GM19043 (cell line): Measurements from ENCODE around the gene PDGFA.

ENCODE experiments used
- ATAC-seq: cut with Tn5 transposase; IDR thresholded peaks from one replicate; pipeline ENCODE4 v1.9.1; 2021; ENCODE audit warnings: low read depth; ENCODE audit not compliant: unreplicated experiment

The PDGFA gene

GRCh38 chr7:494259-494687, 25.4 kb downstream of the PDGFA start:
- ATAC-seq: no peak

DNA sequence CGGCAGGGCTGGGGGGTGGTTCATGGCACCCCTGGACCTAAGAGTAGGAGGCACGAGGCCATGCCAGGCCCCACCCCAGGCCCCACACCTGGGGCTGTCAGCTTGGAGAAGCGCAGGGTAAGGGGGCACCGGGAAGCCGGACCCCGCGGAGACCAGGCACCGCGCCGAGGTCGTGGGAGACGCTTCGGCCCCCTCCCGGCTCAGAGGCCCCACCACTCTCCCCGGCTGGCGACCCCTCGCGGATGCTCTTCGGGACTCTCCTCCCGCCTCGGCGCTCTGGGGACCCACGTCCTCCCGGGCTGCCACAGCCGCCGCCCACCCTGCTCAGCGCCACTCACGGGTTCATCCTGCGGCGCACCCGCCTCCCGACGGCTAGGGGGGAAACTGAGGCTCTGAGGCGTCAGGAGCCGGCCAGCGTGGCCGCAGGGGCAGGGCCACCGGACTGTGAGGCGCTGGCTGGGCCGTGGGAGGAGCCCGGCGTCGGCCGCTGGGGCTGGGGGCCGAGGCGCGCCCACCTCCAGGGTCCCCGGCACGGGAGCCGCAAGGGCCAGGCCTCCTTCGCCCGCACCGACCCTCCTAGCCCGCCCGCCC, 25.9 kb downstream of the PDGFA start:
- ATAC-seq: no peak

GRCh38 chr7:492714-493065, 27.0 kb downstream of the PDGFA start:
- ATAC-seq: no peak

- ATAC-seq: no peak
Observed at GRCh38 chr7:491958-492713, 27.5 kb downstream of the PDGFA start.

- ATAC-seq: no peak
Observed at GRCh38 chr7:491292-491957, 28.2 kb downstream of the PDGFA start.

- no peak for ATAC-seq
Observed at GRCh38 chr7:490461-491291, 29.0 kb downstream of the PDGFA start.

DNA sequence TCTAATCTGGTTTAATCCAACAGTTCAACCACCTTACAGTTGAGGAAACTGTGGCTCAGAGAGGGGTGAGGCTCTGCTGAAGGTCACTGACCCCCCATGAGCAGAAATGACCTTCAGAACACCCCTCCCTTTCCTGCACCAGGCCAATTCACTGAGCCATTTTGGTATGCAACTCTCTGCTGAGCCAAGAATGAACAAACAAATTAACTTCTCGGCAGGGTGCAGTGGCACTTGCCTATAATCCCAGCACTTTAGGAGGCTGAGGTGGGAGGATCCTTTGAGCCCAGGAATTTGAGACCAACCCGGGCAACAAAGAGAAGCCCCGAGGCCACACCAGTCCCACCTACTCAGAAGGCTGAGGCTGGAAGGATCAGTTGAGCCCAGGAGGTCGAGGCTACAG, 29.8 kb downstream of the PDGFA start:
- no peak for ATAC-seq

GRCh38 chr7:486216-486743, 33.4 kb downstream of the PDGFA start:
- ATAC-seq: no peak

DNA sequence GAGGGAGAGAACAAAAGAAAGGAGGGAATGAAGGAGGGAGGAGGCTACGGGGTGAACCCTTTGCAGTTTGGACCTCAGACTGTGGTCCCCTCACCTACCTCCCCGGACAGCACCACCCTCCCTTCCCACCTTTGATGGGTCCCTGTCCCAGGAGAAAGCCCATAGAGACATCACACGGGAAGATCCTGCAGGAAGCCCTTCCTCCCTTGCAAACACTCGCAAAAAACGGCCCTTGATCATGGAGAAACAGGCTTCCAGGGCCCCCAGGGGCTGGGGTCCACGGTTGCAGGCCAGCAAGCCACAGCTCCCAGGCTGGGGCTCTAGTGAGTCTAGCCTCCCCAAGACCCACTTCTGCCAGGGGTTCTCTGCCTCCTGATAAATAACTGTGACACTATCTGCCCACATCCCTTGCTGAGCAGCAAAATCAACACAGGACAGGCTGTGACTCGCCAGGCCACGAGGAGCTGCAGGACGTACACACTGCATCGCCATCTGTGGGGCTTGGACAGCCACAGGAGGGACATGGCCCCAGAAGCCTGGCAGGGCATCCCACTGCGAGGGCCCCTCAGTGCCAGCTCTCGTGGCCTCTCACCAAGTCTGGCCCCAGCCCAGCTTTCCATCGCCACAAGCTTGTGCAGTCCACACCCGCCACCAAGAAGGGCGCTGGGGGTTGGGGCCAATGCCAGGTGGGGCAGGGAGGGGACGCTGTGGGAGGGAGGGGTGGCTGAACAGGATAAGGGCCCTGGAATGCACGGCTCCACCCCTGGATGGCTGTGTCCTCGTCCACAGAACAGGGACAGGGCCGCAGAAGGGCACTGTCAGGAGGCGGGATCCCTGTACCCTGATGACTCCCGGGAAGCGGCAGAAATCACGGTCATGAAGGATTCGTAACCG, 34.2 kb downstream of the PDGFA start:
- no peak for ATAC-seq

GRCh38 chr7:484356-485101, 35.1 kb downstream of the PDGFA start:
- no peak for ATAC-seq

- ATAC-seq: no peak
Observed at GRCh38 chr7:483656-484355, 35.8 kb downstream of the PDGFA start.

DNA sequence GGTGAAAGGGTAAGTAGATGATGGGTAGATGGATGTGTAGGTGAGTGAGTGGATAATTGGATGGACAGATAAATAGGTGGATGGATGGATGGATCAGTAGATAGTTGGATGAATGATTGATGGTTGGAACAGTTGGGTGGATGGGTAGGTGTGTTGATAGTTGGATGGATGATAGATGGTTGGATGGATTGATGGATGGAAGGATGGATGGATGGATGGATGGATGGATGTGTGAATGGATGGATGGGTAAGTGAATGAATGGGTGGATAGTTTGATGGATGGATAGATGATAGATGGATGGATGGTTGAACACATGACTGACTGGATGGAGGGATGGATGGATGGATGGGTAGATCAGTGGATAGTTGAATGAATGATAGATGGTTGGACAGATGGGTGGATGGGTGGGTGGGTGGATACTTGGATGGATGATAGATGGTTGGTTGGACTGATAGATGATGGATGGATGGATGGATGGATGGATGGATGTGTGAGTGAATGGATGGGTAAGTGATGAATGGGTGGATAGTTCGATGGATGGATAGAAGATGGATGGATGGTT, 37.0 kb downstream of the PDGFA start:
- no peak for ATAC-seq

DNA sequence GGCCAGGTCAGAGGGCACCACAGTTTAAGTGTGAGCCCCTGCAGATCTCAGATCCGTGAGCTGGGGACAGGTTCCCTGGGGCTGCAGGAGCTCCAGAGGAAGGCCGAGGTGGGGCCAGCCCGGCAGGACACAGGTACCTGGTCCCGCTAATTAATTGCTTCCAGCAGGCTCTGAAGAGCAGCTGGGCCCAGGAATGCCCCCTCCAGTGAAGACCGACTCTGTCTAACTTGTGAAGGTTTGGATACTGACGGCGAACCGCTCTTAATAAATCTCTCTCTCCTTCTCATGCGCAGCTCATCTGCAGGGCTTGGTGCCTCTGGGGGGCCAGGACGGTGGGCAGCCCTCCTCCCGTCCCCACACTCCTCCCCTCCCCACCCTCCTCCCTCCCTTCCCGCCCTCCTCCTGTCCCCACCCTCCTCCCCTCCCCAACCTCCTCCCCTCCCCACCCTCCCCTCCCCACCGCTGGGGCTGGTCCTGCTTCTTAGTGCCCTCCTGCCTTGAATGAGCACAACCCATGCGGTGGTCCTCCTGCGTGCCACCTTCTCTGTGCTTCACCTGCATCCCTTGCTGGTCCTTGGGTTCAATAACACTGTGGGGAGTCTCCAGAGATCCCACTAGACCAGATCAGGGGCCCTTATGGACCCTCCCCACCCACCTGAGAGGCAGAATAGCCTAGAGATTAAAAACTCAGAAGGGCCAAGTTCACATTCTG, 38.3 kb downstream of the PDGFA start:
- no peak for ATAC-seq

DNA sequence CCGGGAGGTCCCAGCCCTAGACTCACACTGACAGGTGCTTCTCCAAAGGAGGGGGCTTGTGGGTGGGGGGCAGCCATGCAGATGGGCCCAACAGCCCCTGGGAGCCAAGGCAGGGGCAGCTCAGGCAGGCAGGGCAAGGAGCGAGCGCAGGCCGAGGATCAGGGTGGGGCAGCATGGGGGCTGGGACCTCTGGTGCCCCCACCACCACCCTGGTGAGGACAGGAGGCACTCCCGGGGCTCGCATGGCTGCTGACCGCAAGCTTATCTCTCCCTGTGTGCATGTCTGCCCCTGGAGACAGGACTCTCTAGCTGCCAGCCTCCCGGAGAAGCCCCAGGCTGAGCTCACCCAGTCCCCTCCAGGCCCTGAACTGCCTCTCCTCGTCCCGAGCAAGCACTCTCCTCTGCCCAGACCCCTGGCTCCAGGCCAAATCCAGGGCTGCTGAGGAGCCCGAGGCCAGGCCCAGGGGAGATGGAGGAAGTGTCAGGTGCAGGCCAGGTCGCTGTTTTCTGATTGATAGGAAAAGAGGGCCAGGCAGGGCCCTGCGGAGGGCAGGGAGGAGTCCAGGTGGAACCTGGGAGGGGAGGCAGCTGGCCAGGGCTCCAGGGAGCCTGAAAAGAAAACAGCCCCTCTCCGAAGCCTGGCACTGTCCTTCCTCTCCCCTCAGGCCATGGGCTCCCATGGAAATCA, 39.0 kb downstream of the PDGFA start:
- no peak for ATAC-seq

- ATAC-seq: no peak
Observed at GRCh38 chr7:479948-480499, 39.6 kb downstream of the PDGFA start.

DNA sequence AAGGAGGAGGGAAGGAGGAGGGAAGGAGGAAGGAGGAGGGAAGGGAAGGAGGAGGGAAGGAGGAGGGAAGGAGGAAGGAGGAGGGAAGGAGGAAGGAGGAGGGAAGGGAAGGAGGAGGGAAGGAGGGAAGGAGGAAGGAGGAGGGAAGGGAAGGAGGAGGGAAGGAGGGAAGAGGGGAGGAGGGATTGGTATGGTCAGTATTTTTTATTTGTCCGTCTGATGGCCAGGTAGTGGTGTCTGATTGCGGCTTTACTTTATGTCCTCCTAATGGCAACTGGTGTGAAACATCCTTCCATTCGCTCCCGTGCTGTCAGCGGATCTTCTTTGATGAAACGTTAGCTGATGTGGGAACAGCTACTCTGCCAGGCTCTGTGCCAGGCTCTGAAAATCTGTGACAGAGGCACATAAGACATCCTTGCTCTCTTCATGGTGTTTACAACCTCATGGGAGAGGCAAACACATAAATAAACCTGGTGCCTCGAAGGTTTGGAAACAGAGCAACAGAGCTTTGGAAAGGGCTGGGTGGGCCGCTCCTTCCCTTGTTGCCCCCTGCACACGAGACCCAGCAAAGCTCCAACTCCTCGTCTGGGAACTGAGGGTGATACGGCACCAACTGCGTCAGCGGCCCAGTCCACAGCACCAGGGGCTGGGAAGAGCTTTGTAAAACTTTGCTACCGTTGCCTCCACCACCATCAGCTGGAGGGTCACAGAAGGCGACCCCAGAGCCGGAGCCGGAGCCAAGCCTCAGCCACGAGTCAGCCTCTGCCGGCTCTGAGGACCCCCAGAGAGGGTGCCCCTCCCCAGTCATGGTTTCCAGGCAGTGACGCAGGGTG, 40.3 kb downstream of the PDGFA start:
- ATAC-seq: no peak
